Measurements from ENCODE around the gene PHTF2.

Gene PHTF2

GRCh38 chr7:77904252-77904651 is 105.7 kb downstream of the PHTF2 start (continued):
- TF ChIP-seq ZNF280D (tag by site-specific recombination; IDR thresholded peaks at IDR 0.05) (no peak), SP2 (tag by site-specific recombination; IDR thresholded peaks at IDR 0.05) (no peak), GLI2 (tag by site-specific recombination; IDR thresholded peaks at IDR 0.05; ENCODE audit: borderline replicate concordance, low read depth) (no peak), ZNF624 (tag by site-specific recombination; IDR thresholded peaks at IDR 0.05) (no peak), SETDB1 (IDR thresholded peaks at IDR 0.05; ENCODE audit: insufficient read length, low read length) (no peak), ZNF324 (tag by site-specific recombination; IDR thresholded peaks at IDR 0.05) (no peak), ZNF561 (tag by site-specific recombination; IDR thresholded peaks at IDR 0.05; ENCODE audit: borderline replicate concordance) (no peak), ZNF514 (tag by site-specific recombination; IDR thresholded peaks at IDR 0.05) (no peak)

- H3K9me3 ChIP-seq (ENCODE audit: control insufficient read depth, insufficient read depth, low read depth, low read length): no peaks in the 10 kb centered on the region
- H3K27ac ChIP-seq (ENCODE audit: extremely low read depth, low read depth, low read length): no peak overlapping the region
- ChIA-PET CTCF (interaction anchor here (0.6 to 0.8 kb wide), 2 partner anchors 28 to 86 kb away, joined by 3 to 4 read pairs; no protein-coding TSS in a partner anchor), POLR2A (no interaction called here)
- TF ChIP-seq ZNF221 (tag by site-specific recombination; IDR thresholded peaks at IDR 0.05; ENCODE audit: borderline replicate concordance) (no peak), ZFP3 (tag by site-specific recombination; IDR thresholded peaks at IDR 0.05; ENCODE audit: low read depth) (no peak), ZNF423 (tag by site-specific recombination; IDR thresholded peaks at IDR 0.05) (no peak), ZNF785 (tag by site-specific recombination; IDR thresholded peaks at IDR 0.05) (no peak)
- no peaks in the 10 kb centered on the region for H3K4me1 ChIP-seq (ENCODE audit: control insufficient read depth, insufficient read depth, low read length)
- no peak overlapping the region for H3K4me3 ChIP-seq (ENCODE audit: low read depth, low read length)
- H3K36me3 ChIP-seq (ENCODE audit: control insufficient read depth in 2 of 2, insufficient read depth in 1 of 2, low read length in 2 of 2): peaks cover 0 to 1% of the 10 kb centered on the region in 2 experiments; a peak in 1 of 3 replicates
Observed at GRCh38 chr7:77907281-77907680, 108.7 kb downstream of the PHTF2 start.

GRCh38 chr7:77908664-77909063 is 110.1 kb downstream of the PHTF2 start:
- TF ChIP-seq PATZ1 (tag by site-specific recombination; IDR thresholded peaks at IDR 0.05): no peak
- Histone ChIP-seq H3K4me1 (ENCODE audit: control insufficient read depth, insufficient read depth, low read length) (no peaks in the 10 kb centered on the region), H3K4me3 (ENCODE audit: low read depth, low read length) (no peak overlapping the region), H3K36me3 (ENCODE audit: control insufficient read depth in 2 of 2, insufficient read depth in 1 of 2, low read length in 2 of 2) (no peaks in the 10 kb centered on the region), H3K9me3 (ENCODE audit: control insufficient read depth, insufficient read depth, low read depth, low read length) (no peaks in the 10 kb centered on the region), H3K27ac (ENCODE audit: extremely low read depth, low read depth, low read length) (no peak overlapping the region)
- POLR2A ChIA-PET: interaction anchor here (1.6 kb wide), 1 partner anchor 110 kb away, joined by 4 read pairs; the partner anchor contains the start of genes PHTF2 and TMEM60
- CTCF ChIA-PET: interaction anchor here (0.6 to 0.7 kb wide), 2 partner anchors 19 to 149 kb away, joined by 3 read pairs; no protein-coding TSS in a partner anchor

GRCh38 chr7:77910124-77910523 is 111.6 kb downstream of the PHTF2 start:
- POLR2A ChIA-PET: no interaction called here
- Histone ChIP-seq H3K36me3 (ENCODE audit: control insufficient read depth in 2 of 2, insufficient read depth in 1 of 2, low read length in 2 of 2) (no peaks in the 10 kb centered on the region), H3K4me1 (ENCODE audit: control insufficient read depth, insufficient read depth, low read length) (no peaks in the 10 kb centered on the region), H3K27ac (ENCODE audit: extremely low read depth, low read depth, low read length) (no peak overlapping the region), H3K4me3 (ENCODE audit: low read depth, low read length) (no peak overlapping the region), H3K9me3 (ENCODE audit: control insufficient read depth, insufficient read depth, low read depth, low read length) (no peaks in the 10 kb centered on the region)
- TF ChIP-seq KLF9 (tag by site-specific recombination; IDR thresholded peaks at IDR 0.05; ENCODE audit: low read depth) (no peak), ZNF658 (tag by site-specific recombination; IDR thresholded peaks at IDR 0.05) (no peak), ZNF785 (tag by site-specific recombination; IDR thresholded peaks at IDR 0.05) (no peak), ZNF830 (tag by site-specific recombination; IDR thresholded peaks at IDR 0.05; ENCODE audit: low read depth) (no peak), SP3 (tag by site-specific recombination; IDR thresholded peaks at IDR 0.05) (no peak), ZNF140 (tag by site-specific recombination; IDR thresholded peaks at IDR 0.05) (no peak), ZNF394 (tag by site-specific recombination; IDR thresholded peaks at IDR 0.05; ENCODE audit: borderline replicate concordance) (no peak), ZNF280D (tag by site-specific recombination; IDR thresholded peaks at IDR 0.05) (no peak), ZNF621 (tag by site-specific recombination; IDR thresholded peaks at IDR 0.05) (no peak), MEIS1 (CRISPR knock-in tag; IDR thresholded peaks at IDR 0.05; ENCODE audit: borderline replicate concordance) (no peak), ZNF202 (tag by site-specific recombination; IDR thresholded peaks at IDR 0.05; ENCODE audit: borderline replicate concordance) (no peak), RBAK (tag by site-specific recombination; IDR thresholded peaks at IDR 0.05) (no peak)
- CTCF ChIA-PET: no interaction called here
